ENCODE results near the gene PDK4. TPM values are rescaled to one million over a fixed set of nuclear protein-coding genes. Genes with fewer than 3 reads are reported as not detected.
"Not testable (repeated sequence)": the region's sequence is repeated elsewhere in the genome, so short reads cannot be mapped to it uniquely, and the experiment has no call there.

PDK4 gene
- total RNA-seq, 1 donor: 0.36 TPM

DNA sequence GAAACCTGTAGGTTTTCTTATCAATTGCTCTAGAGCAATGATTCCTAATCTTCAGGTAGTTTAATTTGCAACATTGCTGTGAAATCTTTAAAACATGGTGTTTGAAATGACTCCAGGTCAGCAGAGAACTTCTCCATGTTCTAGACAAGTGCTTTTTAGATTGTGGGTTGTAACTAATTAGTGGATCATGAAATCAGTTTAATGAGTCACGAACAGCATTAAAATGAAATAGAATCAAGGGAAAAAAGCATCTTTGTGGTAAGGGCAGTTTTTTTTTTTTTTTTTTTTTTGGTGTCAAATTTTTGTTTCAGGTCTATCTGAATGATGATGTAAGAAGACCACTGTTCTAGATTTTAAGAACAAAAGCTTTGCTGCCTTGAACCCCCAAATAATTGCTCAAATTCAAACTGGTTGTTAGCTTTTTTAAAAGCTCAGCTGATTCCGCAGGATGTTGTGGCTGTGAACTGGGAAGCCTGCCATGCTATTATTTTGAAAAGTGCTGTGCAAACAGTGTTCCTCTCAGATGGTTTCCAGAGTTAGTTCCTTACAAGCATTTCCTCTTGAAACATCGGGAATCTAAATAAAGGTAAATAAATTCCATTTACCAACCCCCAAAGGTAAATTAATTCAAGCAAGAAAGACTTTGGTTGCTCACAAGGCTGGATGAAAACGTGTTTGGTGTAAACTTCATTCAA, 13.1 kb upstream of the PDK4 start:
- H3K4me1 ChIP-seq (ENCODE audit: insufficient read depth, low read length): peaks cover 28% of the 10 kb centered on the region
- no peaks in the 10 kb centered on the region for H3K36me3 ChIP-seq (ENCODE audit: insufficient read depth, low read length)
- peak overlapping the region; percentile 76 for H3K27ac ChIP-seq (ENCODE audit: low read depth, low read length)
- peak overlapping the region; percentile 30 for H3K4me3 ChIP-seq (ENCODE audit: insufficient read depth, low read length)
- peak overlapping the region; percentile 78 for H3K4me2 ChIP-seq (ENCODE audit: insufficient read depth, low read length)
- TF ChIP-seq, protein P1, sequence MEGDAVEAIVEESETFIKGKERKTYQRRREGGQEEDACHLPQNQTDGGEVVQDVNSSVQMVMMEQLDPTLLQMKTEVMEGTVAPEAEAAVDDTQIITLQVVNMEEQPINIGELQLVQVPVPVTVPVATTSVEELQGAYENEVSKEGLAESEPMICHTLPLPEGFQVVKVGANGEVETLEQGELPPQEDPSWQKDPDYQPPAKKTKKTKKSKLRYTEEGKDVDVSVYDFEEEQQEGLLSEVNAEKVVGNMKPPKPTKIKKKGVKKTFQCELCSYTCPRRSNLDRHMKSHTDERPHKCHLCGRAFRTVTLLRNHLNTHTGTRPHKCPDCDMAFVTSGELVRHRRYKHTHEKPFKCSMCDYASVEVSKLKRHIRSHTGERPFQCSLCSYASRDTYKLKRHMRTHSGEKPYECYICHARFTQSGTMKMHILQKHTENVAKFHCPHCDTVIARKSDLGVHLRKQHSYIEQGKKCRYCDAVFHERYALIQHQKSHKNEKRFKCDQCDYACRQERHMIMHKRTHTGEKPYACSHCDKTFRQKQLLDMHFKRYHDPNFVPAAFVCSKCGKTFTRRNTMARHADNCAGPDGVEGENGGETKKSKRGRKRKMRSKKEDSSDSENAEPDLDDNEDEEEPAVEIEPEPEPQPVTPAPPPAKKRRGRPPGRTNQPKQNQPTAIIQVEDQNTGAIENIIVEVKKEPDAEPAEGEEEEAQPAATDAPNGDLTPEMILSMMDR (IDR thresholded peaks at IDR 0.05; ENCODE audit: extremely low read depth, low read depth, low read length): no peak
- H2AFZ ChIP-seq (ENCODE audit: low read length): peak overlapping the region; percentile 18
- H3K27me3 ChIP-seq (ENCODE audit: insufficient read depth, low read length): no peaks in the 10 kb centered on the region
- DNase-seq (ENCODE audit: insufficient read length, low spot score, missing footprints): no peak
- no peaks in the 10 kb centered on the region for H4K20me1 ChIP-seq (ENCODE audit: insufficient read depth, low read length)
- H3K9me3 ChIP-seq (ENCODE audit: low read depth, low read length): no peaks in the 10 kb centered on the region
- H3K79me2 ChIP-seq (ENCODE audit: insufficient read depth, low read length): no peaks in the 10 kb centered on the region

DNA sequence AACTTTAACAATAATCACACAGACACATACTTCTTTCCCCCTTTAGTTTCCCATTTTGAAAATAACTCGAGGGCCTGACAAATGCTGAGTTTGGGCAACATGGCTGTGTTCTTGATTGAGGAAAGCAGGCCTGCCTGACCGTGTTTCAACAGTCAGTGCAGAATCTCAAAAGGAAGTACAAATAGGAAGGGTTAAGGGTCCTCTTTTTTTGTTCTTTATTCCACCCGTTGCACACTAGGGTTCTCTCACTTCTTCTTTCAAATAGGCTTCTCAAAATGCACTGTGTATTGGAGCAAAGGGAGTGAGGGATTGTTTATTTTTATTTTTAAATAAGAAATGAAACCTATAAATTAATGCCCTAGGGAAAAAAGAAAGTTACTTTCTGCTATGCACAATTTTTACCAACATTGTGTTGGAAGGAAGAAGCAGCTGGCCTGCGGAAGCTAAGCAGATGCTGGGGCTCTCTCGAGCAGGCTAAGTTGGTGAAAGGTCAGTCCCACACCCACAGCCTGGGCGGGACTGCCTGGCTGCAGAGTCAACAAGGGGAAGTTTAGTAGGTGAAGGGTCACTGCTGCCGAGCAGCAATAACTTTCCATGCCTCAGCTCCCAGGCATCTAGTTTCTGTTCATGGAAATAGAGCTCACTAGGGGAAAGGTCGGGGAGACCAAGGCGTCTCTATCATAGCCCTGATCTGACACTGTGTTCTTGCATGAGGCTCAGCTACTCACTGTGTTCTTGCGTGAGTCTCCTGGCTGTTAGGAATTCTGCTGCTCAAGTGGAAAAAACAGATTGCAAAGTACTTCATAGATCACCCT, 12.2 kb upstream of the PDK4 start:
- Histone ChIP-seq H3K27me3 (ENCODE audit: insufficient read depth, low read length) (no peaks in the 10 kb centered on the region), H3K9me3 (ENCODE audit: low read depth, low read length) (no peaks in the 10 kb centered on the region), H3K4me3 (ENCODE audit: insufficient read depth, low read length) (peak overlapping the region; percentile 30), H4K20me1 (ENCODE audit: insufficient read depth, low read length) (no peaks in the 10 kb centered on the region), H3K4me1 (ENCODE audit: insufficient read depth, low read length) (peaks cover 28% of the 10 kb centered on the region), H3K4me2 (ENCODE audit: insufficient read depth, low read length) (peak overlapping the region; percentile 78), H2AFZ (ENCODE audit: low read length) (peak overlapping the region; percentile 80), H3K27ac (ENCODE audit: low read depth, low read length) (peak overlapping the region; percentile 76), H3K36me3 (ENCODE audit: insufficient read depth, low read length) (no peaks in the 10 kb centered on the region), H3K79me2 (ENCODE audit: insufficient read depth, low read length) (no peaks in the 10 kb centered on the region)
- TF ChIP-seq, protein P1 (IDR thresholded peaks at IDR 0.05; ENCODE audit: extremely low read depth, low read depth, low read length): no peak
- peak; percentile 96 for DNase-seq (ENCODE audit: insufficient read length, low spot score, missing footprints)

DNA sequence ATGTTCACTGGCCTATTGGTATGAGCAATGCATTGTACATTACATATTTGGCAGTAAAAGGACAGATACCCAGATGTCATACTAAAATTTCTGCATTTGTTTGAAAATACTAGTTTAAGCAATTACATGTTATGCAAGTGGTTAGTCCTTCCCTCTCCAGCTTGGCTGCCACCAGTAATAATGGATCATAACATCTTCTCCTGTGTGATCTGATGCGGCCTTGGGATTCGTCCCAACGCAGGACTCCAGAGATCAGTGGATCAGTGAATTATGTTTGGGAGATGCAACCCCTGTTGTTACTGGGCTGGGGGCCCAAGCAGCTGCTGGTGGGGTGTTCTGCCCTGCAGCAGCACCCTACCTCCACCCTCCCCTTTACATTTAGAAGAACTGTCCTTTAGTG, 11.2 kb upstream of the PDK4 start:
- DNase-seq (ENCODE audit: insufficient read length, low spot score, missing footprints): no peak
- H3K4me1 ChIP-seq (ENCODE audit: insufficient read depth, low read length): peaks cover 28% of the 10 kb centered on the region
- H4K20me1 ChIP-seq (ENCODE audit: insufficient read depth, low read length): no peaks in the 10 kb centered on the region
- H3K9me3 ChIP-seq (ENCODE audit: low read depth, low read length): no peaks in the 10 kb centered on the region
- H3K79me2 ChIP-seq (ENCODE audit: insufficient read depth, low read length): no peaks in the 10 kb centered on the region
- H3K4me2 ChIP-seq (ENCODE audit: insufficient read depth, low read length): no peak overlapping the region
- no peaks in the 10 kb centered on the region for H3K36me3 ChIP-seq (ENCODE audit: insufficient read depth, low read length)
- TF ChIP-seq, protein P1 (IDR thresholded peaks at IDR 0.05; ENCODE audit: extremely low read depth, low read depth, low read length): no peak
- H3K4me3 ChIP-seq (ENCODE audit: insufficient read depth, low read length): no peak overlapping the region
- H3K27me3 ChIP-seq (ENCODE audit: insufficient read depth, low read length): no peaks in the 10 kb centered on the region
- H3K27ac ChIP-seq (ENCODE audit: low read depth, low read length): no peak overlapping the region
- peak overlapping the region; percentile 11 for H2AFZ ChIP-seq (ENCODE audit: low read length)

DNA sequence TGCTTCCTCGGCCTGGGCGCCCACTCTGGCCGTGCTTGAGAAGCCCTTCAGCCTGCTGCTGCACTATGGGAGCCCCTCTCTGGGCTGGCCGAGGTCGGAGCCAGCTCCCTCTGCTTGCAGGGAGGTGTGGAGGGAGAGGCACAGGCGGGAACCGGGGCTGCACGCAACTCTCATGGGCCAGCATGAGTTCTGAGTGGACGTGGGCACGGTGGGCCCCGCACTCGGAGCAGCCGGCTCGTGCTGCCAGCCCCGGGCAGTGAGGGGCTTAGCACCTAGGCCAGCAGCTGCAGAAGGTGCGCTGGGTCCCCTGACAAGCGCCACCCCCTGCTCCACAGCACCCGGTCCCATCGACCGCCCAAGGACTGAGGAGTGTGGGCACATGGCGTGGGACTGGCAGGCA, 9.0 kb upstream of the PDK4 start:
- no peak overlapping the region for H3K4me3 ChIP-seq (ENCODE audit: insufficient read depth, low read length)
- H3K4me2 ChIP-seq (ENCODE audit: insufficient read depth, low read length): no peak overlapping the region
- no peaks in the 10 kb centered on the region for H4K20me1 ChIP-seq (ENCODE audit: insufficient read depth, low read length)
- no peaks in the 10 kb centered on the region for H3K27me3 ChIP-seq (ENCODE audit: insufficient read depth, low read length)
- peaks cover 22% of the 10 kb centered on the region for H3K4me1 ChIP-seq (ENCODE audit: insufficient read depth, low read length)
- H3K27ac ChIP-seq (ENCODE audit: low read depth, low read length): no peak overlapping the region
- H3K36me3 ChIP-seq (ENCODE audit: insufficient read depth, low read length): no peaks in the 10 kb centered on the region
- H3K9me3 ChIP-seq (ENCODE audit: low read depth, low read length): no peaks in the 10 kb centered on the region
- H2AFZ ChIP-seq (ENCODE audit: low read length): no peak overlapping the region
- no peaks in the 10 kb centered on the region for H3K79me2 ChIP-seq (ENCODE audit: insufficient read depth, low read length)
- TF ChIP-seq, protein P1 (IDR thresholded peaks at IDR 0.05; ENCODE audit: extremely low read depth, low read depth, low read length): no peak
- no peak for DNase-seq (ENCODE audit: insufficient read length, low spot score, missing footprints)

DNA sequence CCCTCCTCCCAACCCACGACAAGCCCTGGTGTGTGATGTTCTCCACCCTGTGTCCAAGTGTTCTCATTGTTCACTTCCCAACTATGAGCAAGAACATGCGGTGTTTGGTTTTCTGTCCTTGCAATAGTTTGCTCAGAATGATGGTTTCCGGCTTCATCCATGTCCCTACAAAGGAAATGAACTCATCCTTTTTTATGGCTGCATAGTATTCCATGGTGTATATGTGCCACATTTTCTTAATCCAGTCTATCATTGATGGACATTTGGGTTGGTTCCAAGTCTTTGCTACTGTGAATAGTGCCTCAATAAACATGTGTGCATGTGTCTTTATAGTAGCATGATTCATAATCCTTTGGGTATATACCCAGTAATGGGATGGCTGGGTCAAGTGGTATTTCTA, 8.5 kb upstream of the PDK4 start:
- H3K79me2 ChIP-seq (ENCODE audit: insufficient read depth, low read length); H3K4me2 ChIP-seq (ENCODE audit: insufficient read depth, low read length); H3K36me3 ChIP-seq (ENCODE audit: insufficient read depth, low read length); H3K9me3 ChIP-seq (ENCODE audit: low read depth, low read length); H3K27ac ChIP-seq (ENCODE audit: low read depth, low read length); H3K27me3 ChIP-seq (ENCODE audit: insufficient read depth, low read length); H4K20me1 ChIP-seq (ENCODE audit: insufficient read depth, low read length); DNase-seq (ENCODE audit: insufficient read length, low spot score, missing footprints); H3K4me3 ChIP-seq (ENCODE audit: insufficient read depth, low read length); H2AFZ ChIP-seq (ENCODE audit: low read length): not testable (repeated sequence)
- peaks cover 18% of the 10 kb centered on the region for H3K4me1 ChIP-seq (ENCODE audit: insufficient read depth, low read length)

DNA sequence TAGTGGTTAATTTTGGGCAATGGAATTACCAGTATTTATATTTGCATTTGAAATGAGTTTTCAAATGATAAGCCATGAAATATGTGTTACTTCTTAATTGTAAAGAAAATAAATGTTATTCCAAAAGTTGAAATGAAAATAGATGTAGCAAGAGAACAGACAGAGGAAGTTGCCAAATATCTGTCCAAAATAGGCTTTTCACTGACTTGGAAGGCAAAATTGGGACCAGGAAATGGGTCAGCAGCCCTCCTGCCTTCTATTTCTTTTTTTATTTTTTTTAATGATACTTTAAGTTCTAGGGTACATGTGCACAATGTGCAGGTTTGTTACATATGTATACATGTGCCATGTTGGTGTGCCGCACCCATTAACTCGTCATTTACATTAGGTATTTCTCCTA, 8.1 kb upstream of the PDK4 start:
- H4K20me1 ChIP-seq (ENCODE audit: insufficient read depth, low read length); H3K79me2 ChIP-seq (ENCODE audit: insufficient read depth, low read length); H3K27me3 ChIP-seq (ENCODE audit: insufficient read depth, low read length); H3K4me3 ChIP-seq (ENCODE audit: insufficient read depth, low read length); H2AFZ ChIP-seq (ENCODE audit: low read length); DNase-seq (ENCODE audit: insufficient read length, low spot score, missing footprints); H3K36me3 ChIP-seq (ENCODE audit: insufficient read depth, low read length); H3K9me3 ChIP-seq (ENCODE audit: low read depth, low read length); H3K4me2 ChIP-seq (ENCODE audit: insufficient read depth, low read length); H3K27ac ChIP-seq (ENCODE audit: low read depth, low read length): not testable (repeated sequence)
- peaks cover 14% of the 10 kb centered on the region for H3K4me1 ChIP-seq (ENCODE audit: insufficient read depth, low read length)
